ENCODE results near the gene MALAT1. TPM values are rescaled to one million over a fixed set of nuclear protein-coding genes. Genes with fewer than 3 reads are reported as not detected.
"Not testable (repeated sequence)": the region's sequence is repeated elsewhere in the genome, so short reads cannot be mapped to it uniquely, and the experiment has no call there.

MALAT1 gene
- 9,850 TPM for total RNA-seq
- long read RNA-seq, full-length matches to known transcripts = 4,141 of 4,150 reads
- long read RNA-seq, partial matches to known transcripts = 1 of 4,150 reads
- long read RNA-seq, other reads (novel, unspliced or antisense) = 8 of 4,150 reads

DNA sequence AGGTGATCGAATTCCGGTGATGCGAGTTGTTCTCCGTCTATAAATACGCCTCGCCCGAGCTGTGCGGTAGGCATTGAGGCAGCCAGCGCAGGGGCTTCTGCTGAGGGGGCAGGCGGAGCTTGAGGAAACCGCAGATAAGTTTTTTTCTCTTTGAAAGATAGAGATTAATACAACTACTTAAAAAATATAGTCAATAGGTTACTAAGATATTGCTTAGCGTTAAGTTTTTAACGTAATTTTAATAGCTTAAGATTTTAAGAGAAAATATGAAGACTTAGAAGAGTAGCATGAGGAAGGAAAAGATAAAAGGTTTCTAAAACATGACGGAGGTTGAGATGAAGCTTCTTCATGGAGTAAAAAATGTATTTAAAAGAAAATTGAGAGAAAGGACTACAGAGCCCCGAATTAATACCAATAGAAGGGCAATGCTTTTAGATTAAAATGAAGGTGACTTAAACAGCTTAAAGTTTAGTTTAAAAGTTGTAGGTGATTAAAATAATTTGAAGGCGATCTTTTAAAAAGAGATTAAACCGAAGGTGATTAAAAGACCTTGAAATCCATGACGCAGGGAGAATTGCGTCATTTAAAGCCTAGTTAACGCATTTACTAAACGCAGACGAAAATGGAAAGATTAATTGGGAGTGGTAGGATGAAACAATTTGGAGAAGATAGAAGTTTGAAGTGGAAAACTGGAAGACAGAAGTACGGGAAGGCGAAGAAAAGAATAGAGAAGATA is at the start of gene MALAT1:
TSS of gene MALAT1 (plus strand) at position 69 of the 736 bp plus-strand sequence.
- intact Hi-C loops (cut with DNase I) = no loop called here
- DNase-seq (ENCODE audit: low spot score) = peak; percentile 98

GRCh38 chr11:65451301-65451700 is 47.5 kb upstream of the MALAT1 start:
- intact Hi-C loops (cut with DNase I); DNase-seq (ENCODE audit: low spot score): not testable (repeated sequence)

GRCh38 chr11:65452259-65452658 is 46.6 kb upstream of the MALAT1 start:
- intact Hi-C loops (cut with DNase I) = not testable (repeated sequence)
- DNase-seq (ENCODE audit: low spot score) = peak; percentile 7

DNA sequence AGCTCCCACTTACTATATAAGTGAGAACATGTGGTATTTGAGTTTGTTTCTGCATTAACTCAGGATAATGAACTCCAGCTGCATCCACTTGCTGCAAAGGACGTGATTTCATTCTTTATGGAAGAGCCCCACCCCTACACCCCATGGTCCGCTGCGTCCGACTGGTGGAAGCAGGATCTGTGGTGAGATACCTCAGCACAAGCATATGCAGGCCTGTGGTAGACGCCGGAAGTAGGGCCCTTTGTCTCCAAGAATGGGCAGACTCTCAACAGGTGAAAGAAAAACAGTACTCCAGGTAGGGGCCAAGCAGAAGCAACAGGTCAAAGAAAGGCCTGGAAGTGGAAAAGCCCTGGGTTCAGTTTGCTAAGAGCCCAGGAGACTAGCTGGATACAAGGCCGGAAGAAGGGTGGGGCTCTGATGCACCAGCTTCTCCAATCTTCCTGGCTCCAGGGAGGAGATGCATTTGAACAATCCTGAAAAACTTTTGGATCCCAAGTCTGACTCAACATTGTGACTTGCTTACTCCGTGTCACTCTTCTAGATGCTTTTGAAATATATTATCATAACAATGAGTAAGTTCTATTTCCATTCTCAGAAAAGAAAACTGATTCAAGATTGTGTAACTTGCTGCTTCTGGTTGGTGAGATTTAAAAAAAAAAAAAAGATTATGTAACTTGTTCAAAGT is 45.9 kb upstream of the MALAT1 start:
- DNase-seq (ENCODE audit: low spot score) = peak; percentile 43
- intact Hi-C loops (cut with DNase I) = no loop called here

DNA sequence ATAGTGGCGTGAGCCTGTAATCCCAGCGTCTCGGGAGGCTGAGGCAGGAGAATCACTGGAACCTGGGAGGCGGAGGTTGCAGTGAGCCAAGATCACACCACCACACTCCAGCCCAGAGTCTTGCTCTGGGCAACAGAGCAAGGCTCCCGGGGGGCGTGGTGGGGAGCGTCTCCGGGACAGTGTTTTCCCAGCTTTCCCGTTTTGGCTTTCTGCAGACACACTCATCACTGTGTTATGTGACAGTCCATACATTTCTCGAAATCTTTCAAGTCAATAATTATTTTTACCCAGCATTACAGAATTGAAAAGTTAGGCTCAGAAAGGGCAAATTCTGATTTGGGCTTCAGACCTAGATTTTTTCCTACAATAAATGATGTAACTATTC is 44.5 kb upstream of the MALAT1 start:
- intact Hi-C loops (cut with DNase I) = no loop called here
- peak; percentile 58 for DNase-seq (ENCODE audit: low spot score)

- intact Hi-C loops (cut with DNase I) = no loop called here
- peak; percentile 97 for DNase-seq (ENCODE audit: low spot score)
Observed at GRCh38 chr11:65454696-65455456, 44.0 kb upstream of the MALAT1 start.

GRCh38 chr11:65456418-65456817 is 42.4 kb upstream of the MALAT1 start:
- intact Hi-C loops (cut with DNase I) = no loop called here
- no peak for DNase-seq (ENCODE audit: low spot score)

- DNase-seq (ENCODE audit: low spot score) = no peak
- intact Hi-C loops (cut with DNase I) = no loop called here
Observed at GRCh38 chr11:65459552-65459951, 39.3 kb upstream of the MALAT1 start.

DNA sequence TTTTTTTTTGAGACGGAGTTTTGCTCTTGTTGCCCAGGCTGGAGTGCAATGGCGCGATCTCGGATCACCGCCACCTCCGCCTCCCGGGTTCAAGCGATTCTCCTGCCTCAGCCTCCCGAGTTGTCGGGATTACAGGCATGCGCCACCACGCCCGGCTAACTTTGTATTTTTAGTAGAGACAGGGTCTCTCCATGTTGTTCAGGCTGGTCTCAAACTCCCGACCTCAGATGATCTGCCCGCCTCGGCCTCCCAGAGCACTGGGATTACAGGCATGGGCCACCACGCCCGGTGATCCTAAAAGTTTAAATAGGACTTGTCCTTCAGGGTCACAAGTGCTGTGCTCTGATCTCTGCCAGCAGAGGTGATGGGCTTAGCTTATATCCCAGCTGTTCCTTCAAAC is 33.4 kb upstream of the MALAT1 start:
- DNase-seq (ENCODE audit: low spot score) = not testable (repeated sequence)
- intact Hi-C loops (cut with DNase I) = loop anchor here (5.0 kb wide), 1 partner anchor 98 kb away; no protein-coding TSS in a partner anchor

GRCh38 chr11:65467306-65467705 is 31.5 kb upstream of the MALAT1 start:
- DNase-seq (ENCODE audit: low spot score) = not testable (repeated sequence)
- intact Hi-C loops (cut with DNase I) = loop anchor here (5.0 kb wide), 1 partner anchor 100 kb away; no protein-coding TSS in a partner anchor

- intact Hi-C loops (cut with DNase I) = loop anchor here (5.0 kb wide), 1 partner anchor 102 kb away; no protein-coding TSS in a partner anchor
- DNase-seq (ENCODE audit: low spot score) = peak; percentile 88
Observed at GRCh38 chr11:65468874-65469333, 29.9 kb upstream of the MALAT1 start.

GRCh38 chr11:65470433-65471049 is 28.3 kb upstream of the MALAT1 start:
- no peak for DNase-seq (ENCODE audit: low spot score)
- intact Hi-C loops (cut with DNase I) = loop anchor here (1.0 to 2.0 kb wide), 2 partner anchors 38 to 53 kb away; no protein-coding TSS in a partner anchor

- intact Hi-C loops (cut with DNase I) = loop anchor here (1.0 to 2.0 kb wide), 2 partner anchors 37 to 54 kb away; no protein-coding TSS in a partner anchor
- DNase-seq (ENCODE audit: low spot score) = peak; percentile 89
Observed at GRCh38 chr11:65471447-65471891, 27.4 kb upstream of the MALAT1 start.

GRCh38 chr11:65472588-65473277 is 26.1 kb upstream of the MALAT1 start:
- DNase-seq (ENCODE audit: low spot score) = not testable (repeated sequence)
- intact Hi-C loops (cut with DNase I) = loop anchor here (1.0 kb wide), 1 partner anchor 25 kb away; no protein-coding TSS in a partner anchor

DNA sequence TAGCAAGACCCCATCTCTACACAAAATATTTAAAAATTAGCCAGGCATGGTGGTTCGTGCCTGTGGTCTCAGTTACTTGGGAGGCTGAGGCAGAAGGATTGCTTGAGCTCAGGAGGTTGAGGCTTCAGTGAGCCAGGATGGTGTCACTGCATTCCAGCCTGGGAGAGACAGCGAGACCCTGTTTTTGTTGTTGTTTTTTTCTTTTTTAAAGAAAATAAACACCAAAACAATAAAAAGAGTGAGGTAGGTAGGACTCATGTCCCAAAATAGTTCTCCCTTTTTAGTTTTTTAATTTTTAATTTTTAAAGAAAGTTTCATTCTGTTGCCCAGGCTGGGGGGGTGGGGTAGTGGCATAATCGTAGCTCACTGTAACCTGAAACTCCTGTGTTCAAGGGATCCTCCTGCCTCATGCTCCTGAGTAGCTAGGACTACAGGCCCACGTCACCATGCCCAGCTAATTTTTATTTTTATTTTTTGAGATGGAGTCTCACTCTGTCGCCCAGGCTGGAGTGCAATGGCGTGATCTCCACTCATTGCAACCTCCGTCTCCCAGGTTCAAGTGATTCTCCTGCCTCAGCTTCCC is 25.5 kb upstream of the MALAT1 start:
- DNase-seq (ENCODE audit: low spot score) = no peak
- intact Hi-C loops (cut with DNase I) = no loop called here

GRCh38 chr11:65474864-65475263 is 24.0 kb upstream of the MALAT1 start:
- intact Hi-C loops (cut with DNase I) = no loop called here
- no peak for DNase-seq (ENCODE audit: low spot score)

GRCh38 chr11:65476632-65477148 is 22.2 kb upstream of the MALAT1 start:
- intact Hi-C loops (cut with DNase I) = loop anchor here (2.0 kb wide), 1 partner anchor 16 kb away; no protein-coding TSS in a partner anchor
- no peak for DNase-seq (ENCODE audit: low spot score)

Measured in cardiac septum (tissue), 1 donor.